MG63 (cell line): ENCODE data around the gene OMG. TPM values are rescaled to one million over a fixed set of nuclear protein-coding genes. Genes with fewer than 3 reads are reported as not detected.
"Not testable (repeated sequence)": the region's sequence is repeated elsewhere in the genome, so short reads cannot be mapped to it uniquely, and the experiment has no call there.

Experiments
- DNase-seq: peaks from one replicate; pipeline ENCODE4 v3.0.0-alpha.2; 2020
- H3K27me3 ChIP-seq: fragments of 250-450 bp; sonication (Bioruptor Pico); 2 replicates; pipeline ENCODE4 v1.5.1; 2020; ENCODE audit warnings: mild to moderate bottlenecking, moderate library complexity
- H3K36me3 ChIP-seq: fragments of 250-450 bp; sonication (Bioruptor Pico); 2 replicates; pipeline ENCODE4 v1.5.1; 2020; ENCODE audit warnings: mild to moderate bottlenecking, moderate library complexity
- H3K4me3 ChIP-seq: fragments of 250-450 bp; sonication (Bioruptor Pico); 2 replicates; pipeline ENCODE4 v1.5.1; 2020; ENCODE audit warnings: mild to moderate bottlenecking, moderate library complexity
- H3K9me3 ChIP-seq: fragments of 250-450 bp; sonication (Bioruptor Pico); 2 replicates; pipeline ENCODE4 v1.5.1; 2020; ENCODE audit warnings: mild to moderate bottlenecking, moderate library complexity
- total RNA-seq: library from RNA; depleted of rRNA; stranded (reverse); fragments of >200 nt; shearing (Covaris generic); gene quantifications from 2 replicates; pipeline ENCODE4 v1.2.3, GENCODE V29; 2014; ENCODE audit warnings: low replicate concordance

Gene OMG
- total RNA-seq, 1 experiment from 2014 or later, result not detected

DNA sequence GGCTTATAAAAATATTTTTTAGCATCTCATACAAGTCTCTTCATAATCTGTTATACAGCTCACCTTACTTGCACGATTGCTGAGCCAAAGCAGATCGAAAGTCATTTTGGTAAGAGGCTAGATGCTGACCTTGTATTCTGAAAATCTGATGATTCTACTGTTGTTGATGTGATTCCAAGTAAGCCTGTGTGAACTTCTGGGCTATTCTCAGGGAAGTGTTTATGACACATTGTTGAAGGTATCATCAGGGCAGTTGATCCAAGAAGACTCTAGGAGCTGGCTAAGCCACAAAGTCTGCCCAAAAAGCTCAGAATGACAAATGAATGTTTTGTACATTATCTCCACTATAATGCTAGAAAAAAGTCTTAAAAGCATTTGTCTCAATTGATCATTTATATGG lies 16.0 kb downstream of the OMG start:
- peaks cover 11% of the 10 kb centered on the region for H3K36me3 ChIP-seq
- H3K27me3 ChIP-seq, result no peaks in the 10 kb centered on the region
- no peaks in the 10 kb centered on the region for H3K9me3 ChIP-seq
- H3K4me3 ChIP-seq, result no peak overlapping the region
- DNase-seq, result no peak

DNA sequence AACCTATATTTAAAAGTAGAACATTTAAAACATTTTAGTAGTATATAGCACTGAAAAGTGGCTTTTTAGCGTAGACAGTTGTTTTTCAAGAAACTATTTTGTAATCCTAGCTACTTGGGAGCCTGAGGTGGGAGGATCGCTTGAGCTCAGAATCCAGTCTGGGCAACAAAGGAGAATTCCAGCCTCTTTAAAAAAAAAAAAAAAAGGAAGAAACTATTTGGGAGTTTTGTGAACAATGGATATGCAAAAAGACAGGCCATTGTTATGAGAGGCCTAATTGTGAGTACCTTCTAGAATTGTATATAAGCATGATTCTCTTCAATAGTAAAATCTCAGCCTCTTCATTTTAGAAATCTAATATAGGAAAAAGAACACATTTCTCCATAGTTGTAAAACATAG lies 17.6 kb downstream of the OMG start:
- DNase-seq, result no peak
- Histone ChIP-seq H3K36me3 (peaks cover 20% of the 10 kb centered on the region), H3K4me3 (no peak overlapping the region), H3K27me3 (no peaks in the 10 kb centered on the region), H3K9me3 (no peaks in the 10 kb centered on the region)

DNA sequence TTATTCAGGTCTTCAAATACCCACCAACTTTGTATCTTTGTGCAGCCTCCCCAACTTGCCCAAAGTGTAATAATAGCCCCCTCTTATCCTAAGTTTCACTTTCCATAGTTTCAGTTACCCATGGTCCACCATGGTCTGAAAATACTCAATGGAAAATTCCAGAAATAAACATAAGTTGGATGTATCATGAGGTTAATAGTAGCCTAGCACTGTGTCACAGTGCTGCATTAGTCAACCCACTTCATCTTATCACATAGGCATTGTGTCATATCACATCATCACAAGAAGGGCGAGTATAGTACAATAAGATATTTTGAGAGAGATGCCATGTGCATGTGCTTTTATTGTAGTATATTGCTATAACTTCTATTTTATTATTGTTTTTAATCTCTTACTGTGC lies 21.9 kb downstream of the OMG start:
- no peak for DNase-seq
- Histone ChIP-seq H3K36me3 (peaks cover 36% of the 10 kb centered on the region), H3K27me3 (no peaks in the 10 kb centered on the region)

DNA sequence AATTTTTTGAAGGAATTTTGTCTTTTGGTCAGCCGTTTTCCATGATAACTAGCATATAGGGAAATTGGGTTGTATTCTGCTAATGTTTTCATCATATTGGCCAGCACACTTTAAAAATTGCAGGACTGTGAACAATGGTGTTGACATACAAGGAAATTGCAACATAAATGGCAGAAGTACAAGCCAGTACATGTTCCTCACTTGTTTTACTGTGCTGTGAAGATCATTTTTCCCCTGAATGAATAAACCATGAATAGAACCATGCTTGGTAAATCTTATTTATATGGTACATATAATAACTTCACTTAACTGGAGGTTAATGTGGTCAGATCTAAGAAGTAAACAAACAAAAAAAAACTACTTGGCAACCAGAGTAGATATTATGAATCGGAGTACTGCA lies 22.8 kb downstream of the OMG start:
- H3K9me3 ChIP-seq, result no peaks in the 10 kb centered on the region
- H3K4me3 ChIP-seq, result no peak overlapping the region
- no peaks in the 10 kb centered on the region for H3K27me3 ChIP-seq
- DNase-seq, result no peak
- peaks cover 35% of the 10 kb centered on the region for H3K36me3 ChIP-seq

More for the DNA sequence above, 21.9 kb downstream of the OMG start:
- Histone ChIP-seq H3K4me3 (no peak overlapping the region), H3K9me3 (no peaks in the 10 kb centered on the region)

DNA sequence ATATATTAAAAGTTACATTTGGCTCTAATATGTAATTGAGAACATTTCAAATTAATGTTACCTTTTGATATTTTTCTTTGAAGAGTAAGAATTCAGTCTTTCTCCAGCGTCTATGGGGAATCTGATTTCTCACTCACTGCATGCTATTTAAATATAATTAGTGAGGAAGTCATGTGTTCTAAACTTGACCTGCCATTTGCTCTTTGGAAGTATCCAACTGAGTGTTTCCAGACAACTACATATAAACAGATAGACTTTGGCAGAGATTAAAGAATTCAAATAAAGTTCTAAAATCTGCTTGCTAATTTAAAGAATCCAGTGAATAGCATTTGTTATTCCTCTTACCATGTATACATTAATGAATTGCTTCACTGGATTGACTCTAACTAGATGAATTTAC lies 23.5 kb downstream of the OMG start:
- H3K9me3 ChIP-seq, result no peaks in the 10 kb centered on the region
- no peak for DNase-seq

DNA sequence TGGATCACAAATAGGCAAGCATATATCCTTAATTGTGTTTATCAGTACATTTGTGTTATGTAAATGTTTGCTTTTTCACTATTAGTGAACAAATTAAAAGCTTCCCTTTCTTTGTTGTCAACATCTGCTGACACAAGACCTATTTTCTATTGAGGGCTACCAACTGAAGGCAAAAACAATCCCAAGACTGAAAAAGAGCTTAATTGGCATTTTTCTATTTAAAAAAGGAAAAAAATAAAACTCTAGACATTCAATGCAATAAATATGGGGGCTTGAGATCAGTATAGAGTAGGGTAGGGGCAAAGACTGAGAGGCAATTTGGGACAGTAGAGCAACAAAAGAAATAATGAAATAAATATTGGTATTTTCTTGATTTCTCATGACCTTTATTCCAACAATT lies 24.2 kb downstream of the OMG start:
- peaks cover 32% of the 10 kb centered on the region for H3K36me3 ChIP-seq
- H3K9me3 ChIP-seq, result no peaks in the 10 kb centered on the region
- DNase-seq, result no peak
- H3K4me3 ChIP-seq, result no peak overlapping the region
- H3K27me3 ChIP-seq, result no peaks in the 10 kb centered on the region

More for the DNA sequence above, 23.5 kb downstream of the OMG start:
- Histone ChIP-seq H3K36me3 (peaks cover 32% of the 10 kb centered on the region), H3K27me3 (no peaks in the 10 kb centered on the region), H3K4me3 (no peak overlapping the region)

DNA sequence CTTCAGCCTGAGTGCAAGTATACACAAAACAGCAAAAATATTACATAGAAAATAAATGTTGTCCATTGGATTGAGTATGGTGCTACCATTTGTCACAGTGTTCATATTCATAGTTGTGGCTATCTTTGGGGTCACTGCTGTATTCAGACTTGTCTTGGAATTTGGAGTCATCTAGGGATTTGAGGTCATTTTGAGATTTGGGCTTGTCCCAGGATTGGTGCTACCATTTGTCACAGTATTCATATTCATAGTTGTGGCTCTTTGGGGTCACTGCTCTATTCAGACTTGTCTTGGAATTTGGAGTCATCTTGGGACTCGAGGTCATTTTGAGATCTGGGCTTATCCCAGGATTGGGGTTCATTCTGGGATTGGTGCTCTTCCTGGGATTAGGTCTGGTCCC lies 24.8 kb downstream of the OMG start:
- peaks cover 32% of the 10 kb centered on the region for H3K36me3 ChIP-seq

DNA sequence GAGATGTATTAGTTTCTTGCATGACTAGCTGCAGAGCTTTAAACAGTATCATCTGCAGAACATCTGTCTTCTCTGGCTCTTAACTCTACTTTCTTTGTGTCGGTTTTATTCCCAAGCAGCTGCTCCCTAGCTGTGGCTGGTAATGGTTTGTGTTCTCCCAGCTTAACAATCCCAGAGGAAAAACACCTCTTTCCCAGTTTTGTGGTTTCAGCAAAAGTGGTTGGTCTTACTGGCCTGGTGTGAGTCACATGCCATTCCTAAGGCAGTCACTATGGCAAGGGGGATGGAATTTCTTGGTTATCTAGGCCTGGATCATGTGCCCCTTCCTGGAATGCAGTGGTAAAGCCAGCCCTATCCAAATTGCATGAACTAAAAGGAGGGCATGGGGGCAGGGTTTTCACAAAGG lies 27.5 kb downstream of the OMG start:
- Histone ChIP-seq H3K36me3 (peaks cover 31% of the 10 kb centered on the region), H3K9me3 (no peaks in the 10 kb centered on the region), H3K4me3 (no peak overlapping the region), H3K27me3 (no peaks in the 10 kb centered on the region)
- DNase-seq, result peak; percentile 90

More for the DNA sequence above, 24.8 kb downstream of the OMG start:
- no peaks in the 10 kb centered on the region for H3K27me3 ChIP-seq
- H3K4me3 ChIP-seq, result no peak overlapping the region
- no peaks in the 10 kb centered on the region for H3K9me3 ChIP-seq
- no peak for DNase-seq

DNA sequence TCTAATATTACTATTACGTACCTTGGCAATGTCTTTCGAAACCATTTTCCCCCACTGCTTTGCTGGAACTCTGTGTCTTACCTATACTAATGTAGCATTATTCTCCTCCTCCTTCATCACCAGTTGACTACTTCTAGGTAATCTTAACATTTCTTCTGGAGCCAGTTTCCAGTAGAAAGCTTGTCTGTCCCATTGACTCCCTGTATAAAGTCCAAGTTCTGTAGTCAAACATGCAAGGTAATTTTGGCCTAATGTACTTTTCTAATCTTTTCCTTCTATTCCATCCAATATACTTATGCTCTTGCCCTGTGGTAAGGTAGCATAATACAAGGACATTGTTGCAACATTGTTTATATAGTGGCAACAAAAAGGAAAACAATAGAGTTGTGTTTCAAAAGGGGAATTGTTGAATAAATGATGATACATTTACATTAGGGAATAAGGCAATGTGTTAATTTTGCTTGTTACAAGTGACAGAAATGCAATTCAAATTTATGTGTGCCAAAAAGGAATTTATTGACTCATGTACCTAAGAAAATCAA lies 27.9 kb downstream of the OMG start:
- Histone ChIP-seq H3K27me3 (no peaks in the 10 kb centered on the region), H3K4me3 (no peak overlapping the region), H3K9me3 (no peaks in the 10 kb centered on the region), H3K36me3 (peaks cover 31% of the 10 kb centered on the region)
- no peak for DNase-seq

DNA sequence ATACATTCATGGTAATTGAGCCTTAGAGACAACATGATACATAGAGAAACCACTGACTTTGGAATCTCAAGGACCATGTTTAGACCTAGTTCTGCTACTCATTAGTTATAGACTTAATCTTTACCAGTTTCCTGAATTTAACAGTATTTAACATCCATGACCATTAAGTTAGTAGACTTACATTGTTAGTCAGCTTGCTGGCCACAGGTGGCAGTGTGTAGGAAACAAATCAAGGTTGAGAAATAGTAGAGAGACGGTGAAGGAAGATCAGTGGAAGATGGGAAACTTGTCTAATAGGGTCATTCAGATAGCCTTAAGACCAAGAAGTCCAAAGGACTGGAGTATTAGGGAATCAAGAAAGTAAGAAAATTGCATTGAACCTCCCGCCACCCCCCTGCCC lies 31.0 kb downstream of the OMG start:
- H3K36me3 ChIP-seq, result peaks cover 21% of the 10 kb centered on the region
- no peak for DNase-seq
- no peaks in the 10 kb centered on the region for H3K9me3 ChIP-seq
- no peaks in the 10 kb centered on the region for H3K27me3 ChIP-seq
- no peak overlapping the region for H3K4me3 ChIP-seq

DNA sequence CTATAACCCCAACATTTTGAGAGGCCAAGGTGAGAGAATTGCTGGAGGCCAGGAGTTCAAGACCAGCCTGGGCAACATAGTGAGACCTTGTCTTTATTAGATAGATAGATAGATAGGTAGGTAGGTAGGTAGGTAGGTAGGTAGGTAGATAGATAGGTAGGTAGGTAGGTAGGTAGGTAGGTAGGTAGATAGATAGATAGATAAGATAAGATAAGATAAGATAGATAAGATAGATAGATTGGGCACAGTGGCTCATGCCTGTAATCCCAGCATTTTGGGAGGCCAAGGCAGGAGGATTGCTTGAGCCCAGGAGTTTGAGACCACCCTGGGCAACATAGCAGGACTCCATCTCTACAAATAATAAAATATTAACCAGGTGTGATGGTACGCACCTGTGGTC lies 34.1 kb downstream of the OMG start:
- H3K36me3 ChIP-seq, result peaks cover 21% of the 10 kb centered on the region
- not testable (repeated sequence) for DNase-seq, H3K9me3 ChIP-seq, H3K27me3 ChIP-seq, H3K4me3 ChIP-seq

DNA sequence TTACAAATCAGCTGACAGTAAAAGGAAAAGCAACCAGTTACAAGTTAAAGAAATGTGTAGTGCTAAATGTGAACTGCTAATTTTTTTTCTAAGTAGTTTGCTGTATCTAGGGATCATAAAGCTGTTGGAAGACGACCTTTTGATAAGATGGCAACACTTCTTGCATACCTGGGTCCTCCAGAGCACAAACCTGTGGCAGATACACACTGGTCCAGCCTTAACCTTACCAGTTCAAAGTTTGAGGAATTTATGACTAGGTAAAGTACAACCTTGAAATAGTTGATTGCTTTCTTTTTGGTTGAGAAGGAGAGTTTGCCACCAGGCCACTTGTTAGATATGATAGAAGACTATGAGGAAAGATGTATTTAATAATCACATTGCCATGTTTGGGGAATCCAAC lies 35.4 kb downstream of the OMG start:
- peaks cover 23% of the 10 kb centered on the region for H3K36me3 ChIP-seq
- H3K9me3 ChIP-seq, result no peaks in the 10 kb centered on the region
- H3K27me3 ChIP-seq, result no peaks in the 10 kb centered on the region
- no peak for DNase-seq
- H3K4me3 ChIP-seq, result no peak overlapping the region

DNA sequence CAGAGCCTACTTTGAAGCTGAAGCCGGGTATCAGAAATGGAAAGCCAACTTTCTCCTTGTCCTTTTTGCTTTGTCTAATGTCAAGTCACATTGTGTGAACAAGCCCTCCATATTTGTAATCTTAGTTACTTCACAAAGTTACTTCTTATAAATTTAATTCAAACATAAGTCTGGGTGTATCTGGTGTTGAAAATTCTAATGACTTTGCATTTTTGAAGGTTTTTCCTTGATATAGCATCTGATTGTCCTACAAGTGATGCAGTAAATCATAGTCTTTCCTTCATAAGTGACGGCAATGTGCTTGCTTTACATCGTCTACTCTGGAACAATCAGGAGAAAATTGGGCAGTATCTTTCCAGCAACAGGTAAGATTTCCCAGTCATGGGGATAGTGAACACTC lies 36.9 kb downstream of the OMG start:
- DNase-seq, result no peak
- H3K27me3 ChIP-seq, result no peaks in the 10 kb centered on the region
- no peaks in the 10 kb centered on the region for H3K9me3 ChIP-seq
- H3K4me3 ChIP-seq, result no peak overlapping the region
- peaks cover 16% of the 10 kb centered on the region for H3K36me3 ChIP-seq

DNA sequence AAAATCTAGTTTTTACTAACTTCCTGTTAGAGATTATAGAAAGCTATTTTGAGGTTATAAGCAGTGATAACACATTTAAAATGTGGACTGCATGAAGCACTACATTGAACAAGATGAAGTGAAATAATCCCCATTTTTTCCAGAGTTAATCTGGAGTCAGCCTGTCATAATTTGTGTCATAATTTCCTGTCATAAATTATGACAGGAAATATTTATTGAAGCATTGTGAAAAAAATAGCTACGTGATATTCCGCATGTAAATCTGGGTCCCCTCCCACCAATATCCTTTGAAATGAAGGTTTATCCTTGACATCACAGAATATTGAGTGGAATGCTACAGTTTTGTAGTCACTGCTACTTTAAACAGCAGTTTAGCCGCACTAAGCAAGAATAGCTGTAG lies 40.1 kb downstream of the OMG start:
- no peaks in the 10 kb centered on the region for H3K27me3 ChIP-seq
- H3K9me3 ChIP-seq, result no peaks in the 10 kb centered on the region
- H3K36me3 ChIP-seq, result peaks cover 16% of the 10 kb centered on the region
- H3K4me3 ChIP-seq, result no peak overlapping the region
- DNase-seq, result no peak

DNA sequence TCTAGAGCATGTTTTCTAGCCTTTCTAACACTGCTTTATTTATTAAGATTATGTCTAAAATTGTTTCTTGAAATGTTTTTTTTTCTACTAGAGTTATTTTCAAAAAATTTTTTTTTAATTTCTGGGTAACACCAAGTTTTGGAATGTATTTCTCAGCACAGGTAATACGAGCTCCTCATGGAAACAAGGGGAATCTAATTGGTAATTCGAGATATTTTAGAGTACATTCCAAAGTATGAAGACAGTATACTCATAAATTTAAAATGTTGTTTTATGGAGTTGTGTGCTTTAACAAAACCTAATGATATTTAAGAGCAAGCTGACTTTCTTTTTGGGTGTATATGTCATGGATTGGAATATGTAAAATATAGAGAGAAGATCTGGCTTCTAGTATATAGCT lies 42.4 kb downstream of the OMG start:
- no peak for DNase-seq
- Histone ChIP-seq H3K9me3 (no peaks in the 10 kb centered on the region), H3K4me3 (no peak overlapping the region), H3K27me3 (no peaks in the 10 kb centered on the region), H3K36me3 (peaks cover 14% of the 10 kb centered on the region)

DNA sequence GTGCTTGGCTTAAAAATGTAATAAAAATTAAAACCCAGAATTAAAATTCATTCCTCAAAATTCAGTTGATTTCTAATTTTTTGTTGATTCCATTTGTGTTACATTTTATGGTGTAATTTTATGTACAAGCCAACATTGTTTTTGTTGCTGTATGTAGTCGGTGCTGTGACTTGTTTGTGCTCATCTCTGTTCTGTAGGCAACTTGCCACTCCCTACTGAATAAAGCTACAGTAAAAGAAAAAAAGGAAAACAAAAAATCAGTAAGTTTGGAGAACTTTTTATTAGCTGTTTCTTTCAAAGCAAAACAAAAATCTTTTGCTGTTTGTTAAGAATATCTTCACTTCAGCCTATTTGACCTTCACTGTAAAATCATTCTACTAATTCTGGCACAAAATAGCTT lies 44.3 kb downstream of the OMG start:
- DNase-seq, result no peak
- no peak overlapping the region for H3K4me3 ChIP-seq
- H3K27me3 ChIP-seq, result no peaks in the 10 kb centered on the region
- no peaks in the 10 kb centered on the region for H3K9me3 ChIP-seq
- H3K36me3 ChIP-seq, result peaks cover 13% of the 10 kb centered on the region

DNA sequence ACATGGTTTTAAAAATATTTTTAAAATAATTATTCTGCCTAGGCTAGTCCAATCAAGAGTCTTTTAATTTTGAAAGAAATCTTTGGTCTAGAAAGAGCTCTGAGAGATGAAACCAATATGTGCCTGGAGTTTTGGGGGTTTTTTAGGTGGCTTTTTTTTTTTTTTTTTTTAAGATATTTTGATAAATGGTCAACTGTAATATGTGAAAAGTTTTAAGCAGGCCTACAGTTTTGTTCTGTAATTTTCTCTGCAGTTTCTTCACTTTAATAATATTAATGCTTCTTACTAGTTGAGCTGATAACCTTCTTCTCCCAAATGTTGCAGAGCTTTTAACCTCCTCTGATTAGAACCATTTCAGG lies 45.1 kb downstream of the OMG start:
- Histone ChIP-seq H3K4me3 (no peak overlapping the region), H3K27me3 (no peaks in the 10 kb centered on the region), H3K9me3 (no peaks in the 10 kb centered on the region), H3K36me3 (peaks cover 13% of the 10 kb centered on the region)
- DNase-seq, result no peak

DNA sequence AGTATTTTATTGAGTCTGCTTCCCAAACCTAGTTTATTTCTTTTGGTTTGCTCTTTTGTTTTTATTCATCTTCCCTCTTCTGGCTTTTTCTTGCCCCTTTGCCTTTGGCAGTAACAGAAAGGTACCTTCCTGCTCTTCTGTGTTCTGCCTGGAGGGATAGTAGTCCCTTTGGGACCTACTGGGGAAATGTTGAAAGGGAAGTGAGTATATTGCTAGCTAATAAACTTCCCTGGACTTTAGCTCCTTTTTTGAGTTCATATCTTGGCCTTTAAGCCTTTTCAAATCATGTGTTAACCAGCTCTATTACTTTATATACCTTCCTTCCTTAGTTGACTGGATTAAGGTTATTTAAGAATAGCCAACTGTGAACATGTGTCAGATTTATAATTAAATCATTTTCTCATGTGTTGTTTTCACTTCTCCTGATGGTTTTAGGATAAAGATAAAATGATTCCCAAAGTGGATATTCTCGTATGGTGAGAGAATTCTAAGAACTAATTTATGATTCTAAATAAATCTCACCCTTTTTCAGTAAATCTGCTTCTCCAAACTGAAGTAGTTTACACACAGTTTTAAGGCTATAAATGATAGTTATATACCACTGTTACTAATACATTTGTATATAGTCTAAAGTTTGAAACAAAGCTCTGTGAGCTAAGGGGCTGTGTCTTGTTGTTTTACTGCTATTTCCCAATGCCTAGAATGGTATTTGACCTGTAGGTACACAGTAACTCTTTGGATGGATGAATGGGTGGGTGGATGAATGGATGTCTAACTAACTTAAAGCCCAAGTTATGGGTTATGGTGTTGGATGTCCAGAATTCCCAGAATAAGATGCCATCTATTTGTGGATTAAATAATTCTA lies 45.7 kb downstream of the OMG start:
- Histone ChIP-seq H3K27me3 (no peaks in the 10 kb centered on the region), H3K9me3 (no peaks in the 10 kb centered on the region), H3K36me3 (peaks cover 13% of the 10 kb centered on the region), H3K4me3 (no peak overlapping the region)
- DNase-seq, result no peak
